Stimulated activated naive B cell treated with anti-CD40 and anti-IgM and Interleukin-4, amounts not matched to agents 10 μg/mL and 1 μg/mL and 100 μg/mL, for 72 hours (primary cell): Measurements from ENCODE around the gene LIPC.
A peak's percentile ranks its signal among the peaks of the same experiment; 100 is the strongest.

Experiments
- ATAC-seq, 2 donors: fragments of 150-1000 bp; cut with Tn5 transposase; replicated peaks; 2 replicates each; pipeline ENCODE4 v1.10.0; 2021; ENCODE audit warnings: moderate library complexity in 1 of 2
- DNase-seq: peaks from one replicate; pipeline ENCODE4 v3.0.0; 2021
- H3K27ac Mint-ChIP-seq: one replicate; pipeline ENCODE4 v1.8.0; 2022; ENCODE audit warnings: mild to moderate bottlenecking, mixed read lengths
- H3K27me3 Mint-ChIP-seq, 2 donors: one replicate each; pipeline ENCODE4 v1.8.0; 2022; ENCODE audit warnings: mixed read lengths in 2 of 2
- H3K36me3 Mint-ChIP-seq, 2 donors: one replicate each; pipeline ENCODE4 v1.8.0; 2022; ENCODE audit warnings: mixed read lengths in 2 of 2, mild to moderate bottlenecking in 1 of 2
- H3K4me1 Mint-ChIP-seq, 2 donors: one replicate each; pipeline ENCODE4 v1.8.0; 2022; ENCODE audit warnings: mixed read lengths in 2 of 2, mild to moderate bottlenecking in 1 of 2
- H3K4me3 Mint-ChIP-seq, 2 donors: one replicate each; pipeline ENCODE4 v1.8.0; 2022; ENCODE audit warnings: mild to moderate bottlenecking in 2 of 2, mixed read lengths in 2 of 2, moderate library complexity in 1 of 2
- H3K9me3 Mint-ChIP-seq, 2 donors: one replicate each; pipeline ENCODE4 v1.8.0; 2022; ENCODE audit warnings: mixed read lengths in 2 of 2, mild to moderate bottlenecking in 1 of 2

Gene LIPC

GRCh38 chr15:58434334-58434875, 2.6 kb downstream of the LIPC start:
- Mint-ChIP-seq H3K9me3 (no peaks in the 10 kb centered on the region), H3K4me3 (no peak overlapping the region), H3K27ac (peak overlapping the region; percentile 65)

GRCh38 chr15:58436552-58436951, 4.8 kb downstream of the LIPC start:
- H3K4me1 Mint-ChIP-seq = no peaks in the 10 kb centered on the region
- H3K36me3 Mint-ChIP-seq = no peaks in the 10 kb centered on the region
- ATAC-seq (no peak), DNase-seq (no peak)
- no peak overlapping the region for H3K4me3 Mint-ChIP-seq
- H3K9me3 Mint-ChIP-seq = no peaks in the 10 kb centered on the region
- H3K27ac Mint-ChIP-seq = no peak overlapping the region
- H3K27me3 Mint-ChIP-seq = no peaks in the 10 kb centered on the region

More at GRCh38 chr15:58434334-58434875, 2.6 kb downstream of the LIPC start:
- no peak for ATAC-seq
- Mint-ChIP-seq H3K36me3 (no peaks in the 10 kb centered on the region), H3K4me1 (no peaks in the 10 kb centered on the region), H3K27me3 (no peaks in the 10 kb centered on the region)
- no peak for DNase-seq

GRCh38 chr15:58437531-58438105, 5.8 kb downstream of the LIPC start:
- Mint-ChIP-seq H3K36me3 (no peaks in the 10 kb centered on the region), H3K9me3 (no peaks in the 10 kb centered on the region)

GRCh38 chr15:58438111-58438510, 6.3 kb downstream of the LIPC start:
- no peak for ATAC-seq
- Mint-ChIP-seq H3K4me3 (no peak overlapping the region), H3K4me1 (no peaks in the 10 kb centered on the region), H3K27me3 (no peaks in the 10 kb centered on the region), H3K27ac (no peak overlapping the region), H3K36me3 (no peaks in the 10 kb centered on the region), H3K9me3 (no peaks in the 10 kb centered on the region)
- no peak for DNase-seq

More at GRCh38 chr15:58437531-58438105, 5.8 kb downstream of the LIPC start:
- no peak overlapping the region for H3K4me3 Mint-ChIP-seq
- H3K27ac Mint-ChIP-seq = no peak overlapping the region
- no peaks in the 10 kb centered on the region for H3K27me3 Mint-ChIP-seq
- no peaks in the 10 kb centered on the region for H3K4me1 Mint-ChIP-seq
- DNase-seq = no peak
- no peak for ATAC-seq

GRCh38 chr15:58438956-58439355, 7.2 kb downstream of the LIPC start:
- no peak overlapping the region for H3K4me3 Mint-ChIP-seq
- no peaks in the 10 kb centered on the region for H3K27me3 Mint-ChIP-seq
- no peaks in the 10 kb centered on the region for H3K9me3 Mint-ChIP-seq
- DNase-seq (no peak), ATAC-seq (peak; percentile 74 to 82)
- H3K27ac Mint-ChIP-seq = no peak overlapping the region
- H3K4me1 Mint-ChIP-seq = no peaks in the 10 kb centered on the region
- no peaks in the 10 kb centered on the region for H3K36me3 Mint-ChIP-seq

- Mint-ChIP-seq H3K27ac (no peak overlapping the region), H3K4me3 (no peak overlapping the region), H3K4me1 (no peaks in the 10 kb centered on the region), H3K36me3 (no peaks in the 10 kb centered on the region), H3K9me3 (no peaks in the 10 kb centered on the region), H3K27me3 (no peaks in the 10 kb centered on the region)
- DNase-seq = no peak
- no peak for ATAC-seq
These were observed 8.5 kb downstream of the LIPC start for GRCh38 chr15:58440158-58440910.

GRCh38 chr15:58440922-58441321, 9.1 kb downstream of the LIPC start:
- Mint-ChIP-seq H3K27me3 (no peaks in the 10 kb centered on the region), H3K9me3 (no peaks in the 10 kb centered on the region), H3K4me3 (no peak overlapping the region), H3K4me1 (no peaks in the 10 kb centered on the region), H3K36me3 (no peaks in the 10 kb centered on the region), H3K27ac (no peak overlapping the region)
- ATAC-seq (no peak), DNase-seq (no peak)

- Mint-ChIP-seq H3K27me3 (no peaks in the 10 kb centered on the region), H3K4me3 (no peak overlapping the region), H3K4me1 (no peaks in the 10 kb centered on the region), H3K27ac (no peak overlapping the region), H3K36me3 (no peaks in the 10 kb centered on the region), H3K9me3 (no peaks in the 10 kb centered on the region)
- ATAC-seq = no peak
- no peak for DNase-seq
These were observed 9.7 kb downstream of the LIPC start for GRCh38 chr15:58441376-58442070.

GRCh38 chr15:58442122-58442521, 10.3 kb downstream of the LIPC start:
- peaks cover 1 to 3% of the 10 kb centered on the region in 2 donors for H3K4me1 Mint-ChIP-seq

GRCh38 chr15:58443308-58443707, 11.5 kb downstream of the LIPC start:
- Mint-ChIP-seq H3K4me1 (peaks cover 3 to 10% of the 10 kb centered on the region in 2 donors), H3K4me3 (no peak overlapping the region), H3K36me3 (no peaks in the 10 kb centered on the region), H3K27me3 (no peaks in the 10 kb centered on the region), H3K27ac (no peak overlapping the region), H3K9me3 (peaks cover 0 to 3% of the 10 kb centered on the region in 2 donors)
- no peak for DNase-seq
- ATAC-seq = no peak

More at GRCh38 chr15:58442122-58442521, 10.3 kb downstream of the LIPC start:
- no peak overlapping the region for H3K27ac Mint-ChIP-seq
- no peak for ATAC-seq
- no peaks in the 10 kb centered on the region for H3K36me3 Mint-ChIP-seq
- H3K9me3 Mint-ChIP-seq = peaks cover 0 to under 1% of the 10 kb centered on the region in 2 donors
- no peaks in the 10 kb centered on the region for H3K27me3 Mint-ChIP-seq
- no peak for DNase-seq
- H3K4me3 Mint-ChIP-seq = no peak overlapping the region

- H3K4me1 Mint-ChIP-seq = peaks cover 3 to 13% of the 10 kb centered on the region in 2 donors
These were observed 12.3 kb downstream of the LIPC start for GRCh38 chr15:58444056-58444455.

GRCh38 chr15:58444658-58445332, 13.0 kb downstream of the LIPC start:
- peaks cover 3 to 13% of the 10 kb centered on the region in 2 donors for H3K4me1 Mint-ChIP-seq

More at GRCh38 chr15:58444056-58444455, 12.3 kb downstream of the LIPC start:
- no peak for DNase-seq
- Mint-ChIP-seq H3K36me3 (no peaks in the 10 kb centered on the region), H3K4me3 (no peak overlapping the region), H3K27ac (no peak overlapping the region), H3K9me3 (peaks cover 0 to 3% of the 10 kb centered on the region in 2 donors), H3K27me3 (no peaks in the 10 kb centered on the region)
- ATAC-seq = no peak

GRCh38 chr15:58445865-58446264, 14.1 kb downstream of the LIPC start:
- H3K9me3 Mint-ChIP-seq = peaks cover 0 to 3% of the 10 kb centered on the region in 2 donors
- ATAC-seq (no peak), DNase-seq (no peak)
- no peaks in the 10 kb centered on the region for H3K36me3 Mint-ChIP-seq
- H3K4me1 Mint-ChIP-seq = peaks cover 3 to 13% of the 10 kb centered on the region in 2 donors
- H3K27me3 Mint-ChIP-seq = no peaks in the 10 kb centered on the region
- H3K4me3 Mint-ChIP-seq = no peak overlapping the region
- H3K27ac Mint-ChIP-seq = no peak overlapping the region

More at GRCh38 chr15:58444658-58445332, 13.0 kb downstream of the LIPC start:
- Mint-ChIP-seq H3K27ac (no peak overlapping the region), H3K36me3 (no peaks in the 10 kb centered on the region), H3K9me3 (peaks cover 0 to 3% of the 10 kb centered on the region in 2 donors), H3K27me3 (no peaks in the 10 kb centered on the region), H3K4me3 (no peak overlapping the region)
- DNase-seq (no peak), ATAC-seq (no peak)

GRCh38 chr15:58446521-58446920, 14.7 kb downstream of the LIPC start:
- H3K36me3 Mint-ChIP-seq = no peaks in the 10 kb centered on the region
- H3K4me3 Mint-ChIP-seq = no peak overlapping the region
- H3K9me3 Mint-ChIP-seq = peaks cover 0 to 3% of the 10 kb centered on the region in 2 donors
- H3K27me3 Mint-ChIP-seq = no peaks in the 10 kb centered on the region
- ATAC-seq (no peak), DNase-seq (no peak)
- peak overlapping the region; percentile 57 for H3K27ac Mint-ChIP-seq
- peaks cover 3 to 13% of the 10 kb centered on the region in 2 donors for H3K4me1 Mint-ChIP-seq
